Activated naive CD4-positive, alpha-beta T cell treated with anti-CD3 and anti-CD28 coated beads for 36 hours (primary cell): ENCODE results near the gene CEP162. TPM values are rescaled to one million over a fixed set of nuclear protein-coding genes. Genes with fewer than 3 reads are reported as not detected.

Experiments
- CTCF ChIA-PET: fragments of 350-600 bp; sonication (Branson Sonifier 250); formaldehyde crosslinking; loops from one replicate; lab custom pipeline; 2021; ENCODE audit warnings: antibody characterized with exemption; lab: Charles Lee
- DNase-seq: peaks from one replicate; pipeline ENCODE4 v3.0.0-alpha.2; 2020
- H3K27ac Mint-ChIP-seq: one replicate; pipeline ENCODE4 v1.8.0; 2021; ENCODE audit warnings: mild to moderate bottlenecking, mixed read lengths
- H3K27me3 Mint-ChIP-seq: one replicate; pipeline ENCODE4 v1.8.0; 2021; ENCODE audit warnings: low read depth, mixed read lengths
- H3K36me3 Mint-ChIP-seq: one replicate; pipeline ENCODE4 v1.8.0; 2021; ENCODE audit warnings: low read depth, mixed read lengths
- H3K4me1 Mint-ChIP-seq: one replicate; pipeline ENCODE4 v1.8.0; 2021; ENCODE audit warnings: low read depth, mixed read lengths
- H3K4me3 Mint-ChIP-seq: one replicate; pipeline ENCODE4 v1.8.0; 2021; ENCODE audit warnings: mild to moderate bottlenecking, moderate library complexity, mixed read lengths
- H3K9me3 Mint-ChIP-seq: one replicate; pipeline ENCODE4 v1.8.0; 2021; ENCODE audit warnings: mixed read lengths
- intact Hi-C: fragments of 100-400 bp; cut with micrococcal nuclease; formaldehyde crosslinking; loops from one replicate; pipeline ENCODE4 v1.15.1; 2023
- total RNA-seq, 2 experiments: library from RNA; stranded (reverse); gene quantifications; one replicate each; pipeline ENCODE4 v1.2.3, GENCODE V29; 2021

The CEP162 gene
- total RNA-seq, 2 experiments from 2014 or later, result 4.4 to 5.0 TPM

GRCh38 chr6:84074988-84075781 is 152.3 kb downstream of the CEP162 start:
- intact Hi-C loops, result no loop called here
- Mint-ChIP-seq H3K36me3 (no peaks in the 10 kb centered on the region), H3K4me1 (no peaks in the 10 kb centered on the region), H3K4me3 (no peak overlapping the region), H3K9me3 (no peaks in the 10 kb centered on the region), H3K27me3 (peaks cover 19% of the 10 kb centered on the region), H3K27ac (no peak overlapping the region)
- DNase-seq, result no peak
- CTCF ChIA-PET, result no interaction called here

Other genes with a start within 250 kb of the CEP162 start
- not detected for gene MRAP2, start 193.9 kb downstream of the CEP162 start, total RNA-seq